ENCODE results near the gene PTCD1.
"Not testable (repeated sequence)": the region's sequence is repeated elsewhere in the genome, so short reads cannot be mapped to it uniquely, and the experiment has no call there.

Gene PTCD1

DNA sequence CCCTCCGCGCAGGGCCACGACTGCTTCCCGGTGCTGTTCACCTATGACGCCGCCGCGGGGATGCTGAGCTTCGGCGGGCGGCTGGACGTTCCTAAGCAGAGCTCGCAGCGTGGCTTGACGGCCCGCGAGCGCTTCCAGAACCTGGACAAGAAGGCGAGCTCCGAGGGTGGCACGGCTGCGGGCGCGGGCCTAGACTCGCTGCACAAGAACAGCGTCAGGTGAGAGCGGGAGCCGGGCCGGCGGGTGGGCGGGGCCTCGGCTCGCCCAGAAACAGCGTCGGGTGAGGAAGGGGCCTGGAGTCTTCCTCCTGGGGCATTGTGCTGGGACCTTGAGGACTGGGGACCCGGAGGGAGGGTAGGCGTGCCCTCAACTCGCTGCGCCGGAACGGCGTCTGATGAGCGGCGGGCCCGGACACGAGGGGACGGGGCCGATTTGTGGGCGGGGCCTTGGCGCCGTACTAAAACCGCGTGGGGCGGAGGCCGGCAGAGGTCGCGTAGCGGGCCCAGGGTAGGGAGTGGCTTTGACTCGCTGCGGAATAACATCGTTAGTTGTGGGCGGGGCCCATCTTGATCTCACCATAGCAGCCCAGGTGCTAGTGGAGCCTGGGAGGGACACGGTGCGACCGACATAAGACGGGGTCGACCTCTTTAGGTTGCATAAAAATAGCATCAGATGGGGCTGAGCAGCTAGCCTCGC, 45.8 kb downstream of the PTCD1 start:
- no peak for DNase-seq (ENCODE audit: extremely low spot score)
- CTCF ChIA-PET: no interaction called here
- POLR2A ChIA-PET: interaction anchor here (3.2 kb wide), 1 partner anchor 15 kb away, joined by 24 read pairs; the partner anchor contains the start of genes BUD31 and PDAP1
- no peak for TF ChIP-seq CTBP1 (IDR thresholded peaks at IDR 0.05; ENCODE audit: borderline replicate concordance)
- no peak for TF ChIP-seq ARNT (IDR thresholded peaks at IDR 0.05)
- TF ChIP-seq FOXA1 (IDR thresholded peaks at IDR 0.05): no peak

DNA sequence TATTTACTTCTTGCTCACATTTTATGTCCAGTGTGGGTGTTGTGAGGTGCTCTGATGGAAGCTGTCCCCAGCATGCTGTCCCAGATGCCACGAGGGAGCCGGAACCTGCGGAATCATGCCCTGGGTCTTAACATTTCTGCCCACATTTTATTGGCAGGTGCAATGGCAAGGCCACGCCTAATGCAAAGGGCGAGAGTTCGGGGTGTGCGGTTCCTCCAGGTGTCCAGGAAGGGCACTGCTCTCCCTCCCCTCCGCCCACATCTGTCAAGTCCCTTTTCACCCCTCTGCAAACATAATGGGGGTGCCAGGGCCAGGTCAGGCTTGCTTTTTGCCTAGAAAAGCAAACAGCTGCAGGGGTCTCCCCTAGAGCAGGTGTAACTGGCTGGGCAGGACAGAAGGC, 46.6 kb downstream of the PTCD1 start:
- ChIA-PET CTCF (no interaction called here), POLR2A (interaction anchor here (3.2 kb wide), 1 partner anchor 16 kb away, joined by 24 read pairs; the partner anchor contains the start of genes BUD31 and PDAP1)
- TF ChIP-seq FOXK2 (IDR thresholded peaks at IDR 0.05): no peak
- TF ChIP-seq, protein P1, sequence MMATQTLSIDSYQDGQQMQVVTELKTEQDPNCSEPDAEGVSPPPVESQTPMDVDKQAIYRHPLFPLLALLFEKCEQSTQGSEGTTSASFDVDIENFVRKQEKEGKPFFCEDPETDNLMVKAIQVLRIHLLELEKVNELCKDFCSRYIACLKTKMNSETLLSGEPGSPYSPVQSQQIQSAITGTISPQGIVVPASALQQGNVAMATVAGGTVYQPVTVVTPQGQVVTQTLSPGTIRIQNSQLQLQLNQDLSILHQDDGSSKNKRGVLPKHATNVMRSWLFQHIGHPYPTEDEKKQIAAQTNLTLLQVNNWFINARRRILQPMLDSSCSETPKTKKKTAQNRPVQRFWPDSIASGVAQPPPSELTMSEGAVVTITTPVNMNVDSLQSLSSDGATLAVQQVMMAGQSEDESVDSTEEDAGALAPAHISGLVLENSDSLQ (IDR thresholded peaks at IDR 0.05): no peak
- TF ChIP-seq HDGF (IDR thresholded peaks at IDR 0.05; ENCODE audit: borderline replicate concordance): no peak
- TF ChIP-seq FOXA1 (IDR thresholded peaks at IDR 0.05): no peak
- TF ChIP-seq NFRKB (IDR thresholded peaks at IDR 0.05): no peak
- no peak for TF ChIP-seq ELF4 (IDR thresholded peaks at IDR 0.05)
- no peak for TF ChIP-seq LEF1 (IDR thresholded peaks at IDR 0.05; ENCODE audit: borderline replicate concordance)
- TF ChIP-seq ARNT (IDR thresholded peaks at IDR 0.05): no peak
- TF ChIP-seq TARDBP (IDR thresholded peaks at IDR 0.05): no peak
- no peak for TF ChIP-seq FOXM1 (IDR thresholded peaks at IDR 0.05; ENCODE audit: borderline replicate concordance)
- no peak for TF ChIP-seq L3MBTL2 (conservative IDR thresholded peaks at IDR 0.05)
- no peak for TF ChIP-seq SUZ12 (IDR thresholded peaks at IDR 0.05)
- TF ChIP-seq SP1 (IDR thresholded peaks at IDR 0.05): no peak
- DNase-seq (ENCODE audit: extremely low spot score): no peak

DNA sequence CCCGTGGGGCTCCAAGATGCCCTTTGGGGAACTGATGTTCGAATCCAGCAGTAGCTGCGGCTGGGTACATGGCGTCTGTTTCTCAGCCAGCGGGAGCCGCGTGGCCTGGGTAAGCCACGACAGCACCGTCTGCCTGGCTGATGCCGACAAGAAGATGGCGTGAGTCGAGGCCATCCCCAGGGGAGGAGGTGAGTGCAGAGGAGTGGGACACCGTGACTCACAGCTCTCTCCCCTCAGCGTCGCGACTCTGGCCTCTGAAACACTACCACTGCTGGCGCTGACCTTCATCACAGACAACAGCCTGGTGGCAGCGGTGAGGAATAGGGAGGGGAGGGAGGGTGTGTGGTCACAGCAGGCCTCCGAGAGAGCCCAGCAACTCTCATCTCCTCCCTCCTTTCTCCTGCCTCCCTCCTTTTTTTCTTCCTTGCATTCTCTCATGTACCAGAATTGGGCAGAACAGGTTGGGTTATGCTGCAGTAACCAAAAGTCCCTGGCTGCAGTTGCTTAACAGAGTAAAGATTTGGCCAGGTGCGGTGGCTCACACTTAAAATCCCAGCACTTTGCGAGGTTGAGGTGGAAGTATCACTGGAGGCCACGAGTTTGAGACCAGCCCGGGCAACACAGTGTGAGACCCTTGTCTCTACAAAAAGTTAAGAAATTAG, 47.5 kb downstream of the PTCD1 start:
- CTCF ChIA-PET: interaction anchor here (1.2 kb wide), 1 partner anchor 9 kb away, joined by 3 read pairs; no protein-coding TSS in a partner anchor

DNA sequence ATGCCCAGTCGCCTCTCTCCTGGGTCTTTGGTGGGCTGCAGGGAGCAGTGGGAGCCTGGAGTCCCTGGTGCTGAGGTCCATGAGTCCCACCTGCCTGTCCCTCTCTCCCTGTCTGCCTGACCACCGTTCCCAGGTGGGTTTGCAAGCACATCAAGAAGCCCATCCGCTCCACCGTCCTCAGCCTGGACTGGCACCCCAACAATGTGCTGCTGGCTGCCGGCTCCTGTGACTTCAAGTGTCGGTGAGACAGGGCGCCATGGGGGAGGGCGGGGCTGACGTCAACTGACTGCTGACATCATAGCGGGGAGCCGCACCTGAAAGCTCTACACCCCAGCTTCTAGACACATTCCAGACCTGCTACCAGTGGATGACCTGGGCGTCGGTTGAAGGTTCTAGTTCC, 48.8 kb downstream of the PTCD1 start:
- DNase-seq (ENCODE audit: extremely low spot score): no peak
- TF ChIP-seq FOXM1 (IDR thresholded peaks at IDR 0.05; ENCODE audit: borderline replicate concordance) (no peak), CTBP1 (IDR thresholded peaks at IDR 0.05; ENCODE audit: borderline replicate concordance) (no peak)
- ChIA-PET CTCF (no interaction called here), POLR2A (interaction anchor here (2.4 kb wide), 1 partner anchor 19 kb away, joined by 8 read pairs; the partner anchor contains the start of genes BUD31 and PDAP1)

More for the DNA sequence above, 47.5 kb downstream of the PTCD1 start:
- DNase-seq (ENCODE audit: extremely low spot score): no peak
- POLR2A ChIA-PET: interaction anchor here (0.9 kb wide), 1 partner anchor 19 kb away, joined by 3 read pairs; no protein-coding TSS in a partner anchor
- TF ChIP-seq SUZ12 (IDR thresholded peaks at IDR 0.05) (no peak), LEF1 (IDR thresholded peaks at IDR 0.05; ENCODE audit: borderline replicate concordance) (no peak), CTBP1 (IDR thresholded peaks at IDR 0.05; ENCODE audit: borderline replicate concordance) (no peak), ZNF384 (IDR thresholded peaks at IDR 0.05) (no peak), TARDBP (IDR thresholded peaks at IDR 0.05) (no peak), FOXM1 (IDR thresholded peaks at IDR 0.05; ENCODE audit: borderline replicate concordance) (no peak), HDGF (IDR thresholded peaks at IDR 0.05; ENCODE audit: borderline replicate concordance) (no peak), L3MBTL2 (conservative IDR thresholded peaks at IDR 0.05) (no peak), ARNT (IDR thresholded peaks at IDR 0.05) (no peak), ELF4 (IDR thresholded peaks at IDR 0.05) (no peak), BHLHE40 (IDR thresholded peaks at IDR 0.05; ENCODE audit: borderline replicate concordance) (no peak), NFRKB (IDR thresholded peaks at IDR 0.05) (no peak), FOXA1 (IDR thresholded peaks at IDR 0.05) (no peak), FOXK2 (IDR thresholded peaks at IDR 0.05) (no peak), SP1 (IDR thresholded peaks at IDR 0.05) (no peak)
- TF ChIP-seq, protein P1 (IDR thresholded peaks at IDR 0.05): no peak

DNA sequence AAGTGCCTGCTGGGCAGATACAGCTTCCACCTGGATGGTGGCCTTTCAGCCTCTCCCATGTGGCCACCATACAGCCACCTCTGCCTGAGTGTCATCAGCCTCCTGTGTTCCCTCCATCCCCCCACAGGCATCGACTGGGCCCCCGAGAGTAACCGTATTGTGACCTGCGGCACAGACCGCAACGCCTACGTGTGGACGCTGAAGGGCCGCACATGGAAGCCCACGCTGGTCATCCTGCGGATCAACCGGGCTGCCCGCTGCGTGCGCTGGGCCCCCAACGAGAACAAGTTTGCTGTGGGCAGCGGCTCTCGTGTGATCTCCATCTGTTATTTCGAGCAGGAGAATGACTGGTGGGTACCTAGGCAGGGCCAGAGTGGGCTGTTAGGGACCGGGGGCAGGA, 50.7 kb downstream of the PTCD1 start:
- TF ChIP-seq ZNF384 (IDR thresholded peaks at IDR 0.05) (no peak), FOXM1 (IDR thresholded peaks at IDR 0.05; ENCODE audit: borderline replicate concordance) (no peak), BHLHE40 (IDR thresholded peaks at IDR 0.05; ENCODE audit: borderline replicate concordance) (no peak), LEF1 (IDR thresholded peaks at IDR 0.05; ENCODE audit: borderline replicate concordance) (no peak), FOXK2 (IDR thresholded peaks at IDR 0.05) (no peak), L3MBTL2 (conservative IDR thresholded peaks at IDR 0.05) (no peak), CTBP1 (IDR thresholded peaks at IDR 0.05; ENCODE audit: borderline replicate concordance) (no peak), ARNT (IDR thresholded peaks at IDR 0.05) (no peak), ELF4 (IDR thresholded peaks at IDR 0.05) (no peak), SUZ12 (IDR thresholded peaks at IDR 0.05) (no peak), FOXA1 (IDR thresholded peaks at IDR 0.05) (no peak), HDGF (IDR thresholded peaks at IDR 0.05; ENCODE audit: borderline replicate concordance) (no peak), SP1 (IDR thresholded peaks at IDR 0.05) (no peak), TARDBP (IDR thresholded peaks at IDR 0.05) (no peak), NFRKB (IDR thresholded peaks at IDR 0.05) (no peak)
- TF ChIP-seq, protein P1 (IDR thresholded peaks at IDR 0.05): no peak
- ChIA-PET CTCF (interaction anchor here (0.6 kb wide), 1 partner anchor 36 kb away, joined by 3 read pairs; no protein-coding TSS in a partner anchor), POLR2A (no interaction called here)
- DNase-seq (ENCODE audit: extremely low spot score): no peak

DNA sequence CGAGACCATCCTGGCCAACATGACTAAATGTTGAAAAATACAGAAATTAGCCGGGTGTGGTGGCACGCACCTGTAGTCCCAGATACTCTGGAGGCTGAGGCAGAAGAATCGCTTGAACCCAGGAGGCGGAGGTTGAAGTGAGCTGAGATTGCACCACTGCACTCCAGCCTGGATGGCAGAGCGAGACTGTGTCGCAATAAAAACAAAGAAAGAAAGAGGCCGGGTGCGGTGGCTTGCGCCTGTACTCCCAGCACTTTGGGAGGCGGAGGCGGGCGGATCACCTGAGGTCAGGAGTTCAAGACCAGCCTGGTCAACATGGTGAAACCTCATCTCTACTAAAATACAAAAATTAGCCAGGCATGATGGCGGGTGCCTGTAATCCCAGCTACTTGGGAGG, 51.4 kb downstream of the PTCD1 start:
- DNase-seq (ENCODE audit: extremely low spot score); POLR2A ChIA-PET: not testable (repeated sequence)
- CTCF ChIA-PET: interaction anchor here (0.6 kb wide), 1 partner anchor 36 kb away, joined by 3 read pairs; no protein-coding TSS in a partner anchor
